ENCODE data around the gene AMIGO3.

The AMIGO3 gene

DNA sequence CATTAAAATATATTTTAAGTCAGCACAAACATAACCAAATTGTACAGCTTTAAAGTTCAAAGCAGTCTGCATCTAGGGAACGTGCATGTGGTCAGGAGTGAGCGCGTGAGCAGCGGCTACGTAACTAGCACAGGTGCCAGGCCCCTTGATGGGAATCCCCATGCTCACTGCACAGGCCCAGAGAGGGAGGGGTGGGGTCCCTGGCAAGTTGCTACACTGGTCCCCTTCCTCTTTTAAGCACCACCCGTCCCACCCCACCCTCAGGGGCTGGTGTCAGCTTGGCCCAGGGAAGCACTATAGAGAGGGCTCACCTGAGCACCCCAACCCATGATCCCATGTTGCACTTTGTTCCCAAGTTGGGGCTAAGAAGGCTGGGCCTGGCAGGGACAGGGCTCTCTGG, 5.1 kb upstream of the AMIGO3 start:
- no peak for DNase-seq (ENCODE audit: low read depth)

DNA sequence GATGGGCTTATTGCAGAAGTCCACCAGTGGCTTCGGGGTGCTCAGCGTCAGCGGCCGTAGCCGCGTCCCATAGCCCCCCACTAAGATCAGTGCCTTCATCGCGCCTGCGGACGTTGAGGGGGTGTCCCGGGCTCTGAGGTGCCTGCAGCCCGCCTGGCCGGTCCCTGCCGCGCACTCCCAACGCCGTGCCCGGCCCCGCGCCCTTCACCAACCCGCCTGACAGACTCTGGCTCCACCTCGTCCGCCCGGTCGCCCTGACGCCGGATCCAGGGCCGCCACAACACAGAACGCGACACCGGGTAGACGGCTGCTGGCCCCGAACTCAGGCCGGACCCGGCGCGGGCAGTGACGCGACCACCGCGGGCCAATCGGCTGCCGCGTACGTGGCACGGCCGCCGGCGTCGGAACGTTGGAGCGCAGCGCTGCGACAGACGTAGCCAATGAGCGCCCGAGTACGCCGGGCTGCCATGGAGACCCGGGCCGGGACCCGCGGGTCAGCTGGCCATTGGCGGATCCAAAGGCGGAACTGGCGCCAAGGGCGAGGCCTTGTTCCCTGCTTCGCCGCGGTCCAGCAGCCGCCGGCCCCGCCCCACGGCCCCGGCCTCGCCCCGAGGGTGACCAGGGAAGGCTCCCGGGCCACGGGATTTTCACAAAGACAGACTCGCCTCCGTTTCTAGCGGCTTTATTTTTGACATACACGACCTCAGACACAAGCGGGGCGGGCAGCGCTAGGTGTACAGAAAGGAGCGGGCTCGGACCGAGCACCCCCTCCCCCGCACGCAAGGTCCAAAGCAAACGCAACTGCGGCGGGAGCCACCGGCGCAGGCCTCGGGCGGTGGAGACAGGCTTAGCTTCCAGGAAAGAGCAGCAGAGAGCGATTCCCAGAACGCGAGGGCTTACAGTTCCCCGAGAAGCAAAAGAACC, 4.4 kb upstream of the AMIGO3 start, which contains the start of gene GMPPB:
Gene GMPPB, minus strand, starts transcription at position 324 of the 924 bp plus-strand sequence. Its CDS starts 225 bp downstream, at position 99.
- peak; percentile 95 for DNase-seq (ENCODE audit: low read depth)

DNA sequence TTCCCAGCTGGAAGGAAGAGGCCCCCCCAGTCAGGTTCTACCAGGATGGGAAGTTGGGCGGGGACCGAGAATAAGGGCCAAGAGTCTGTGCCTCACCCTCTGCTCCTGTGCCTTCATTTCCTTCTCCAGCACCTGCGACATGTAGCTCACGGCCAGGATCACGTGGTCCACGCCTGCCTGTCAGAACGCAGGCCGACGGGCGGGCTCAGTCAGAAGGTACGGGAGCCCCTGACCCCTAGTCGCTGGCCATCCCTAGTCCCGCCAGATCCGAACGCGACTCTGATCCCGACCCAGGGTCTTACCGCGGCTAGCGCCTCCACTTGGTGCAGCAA, 3.8 kb upstream of the AMIGO3 start:
- no peak for DNase-seq (ENCODE audit: low read depth)

DNA sequence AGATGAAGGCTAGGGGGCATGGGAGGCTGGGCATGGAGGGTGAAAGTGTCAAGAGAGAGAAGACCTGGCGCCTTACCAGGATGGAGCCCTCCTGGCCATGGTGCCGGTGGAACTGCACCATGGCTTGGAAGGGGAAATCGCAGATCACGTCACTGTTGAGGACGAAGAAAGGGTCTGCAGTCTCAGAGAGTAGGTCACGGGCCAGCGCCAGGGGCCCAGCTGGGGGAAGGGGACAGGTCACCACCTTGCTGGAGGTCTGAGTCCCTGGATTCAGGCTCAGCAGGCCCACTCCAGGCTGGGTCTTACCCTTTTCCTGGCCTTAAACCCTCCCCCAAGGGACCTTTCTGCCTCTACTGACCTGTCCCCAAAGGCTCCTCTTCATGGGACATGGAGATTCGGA, 3.4 kb upstream of the AMIGO3 start:
- no peak for DNase-seq (ENCODE audit: low read depth)

DNA sequence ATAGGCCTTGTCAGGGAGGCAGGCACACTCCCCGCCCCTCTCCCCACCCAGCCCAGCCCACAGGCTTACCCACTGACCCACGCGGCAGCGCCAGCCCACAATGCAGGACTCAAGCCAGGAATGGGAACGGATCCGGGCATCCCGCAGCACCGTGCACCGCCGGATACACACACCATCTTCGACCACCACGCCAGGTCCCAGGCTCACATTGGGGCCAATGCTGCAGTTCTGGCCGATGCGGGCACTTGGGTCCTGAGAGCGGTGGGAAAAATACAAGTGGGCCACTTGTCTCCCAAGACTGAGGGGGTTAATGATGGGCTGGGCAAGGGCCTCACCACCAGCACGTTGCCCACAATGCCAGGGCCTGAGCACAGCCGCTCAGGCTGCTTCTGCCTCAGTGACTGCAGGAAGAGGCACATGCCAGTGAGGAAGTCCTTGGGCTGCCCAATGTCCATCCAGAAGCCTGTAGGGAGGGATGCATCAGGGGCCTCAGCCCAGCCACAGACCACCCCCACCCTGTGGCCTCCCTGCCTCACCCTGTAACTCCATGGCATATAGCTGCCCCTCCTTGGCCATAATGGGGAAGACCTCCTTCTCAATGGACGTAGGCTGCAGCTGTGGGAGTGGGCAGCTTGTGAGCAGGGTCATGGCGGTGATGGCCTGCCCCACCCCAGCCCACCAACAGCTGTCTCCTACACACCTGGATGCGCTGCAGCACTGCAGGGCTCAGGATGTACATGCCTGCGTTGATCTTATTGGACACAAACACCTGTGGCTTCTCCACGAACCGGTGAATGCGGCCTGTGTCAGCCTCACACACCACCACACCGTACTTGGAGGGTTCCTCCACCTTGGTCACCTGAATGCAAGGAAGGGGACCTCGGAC, 2.7 kb upstream of the AMIGO3 start:
- DNase-seq (ENCODE audit: low read depth) = no peak

DNA sequence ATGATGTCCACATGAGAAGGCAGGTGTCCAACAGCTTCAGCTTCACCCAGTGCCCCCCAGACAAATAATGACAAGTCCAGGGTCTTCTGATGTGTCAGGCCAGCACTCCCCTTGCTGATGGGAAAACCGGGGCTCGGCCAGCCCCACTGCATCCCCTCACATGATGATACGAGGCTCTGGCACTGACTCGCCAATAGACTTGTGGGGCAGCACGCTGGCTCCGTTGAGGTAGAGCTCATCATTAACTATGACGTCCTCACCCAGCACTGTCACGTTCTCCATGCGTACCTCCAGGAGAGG, 2.1 kb upstream of the AMIGO3 start:
- DNase-seq (ENCODE audit: low read depth) = no peak

DNA sequence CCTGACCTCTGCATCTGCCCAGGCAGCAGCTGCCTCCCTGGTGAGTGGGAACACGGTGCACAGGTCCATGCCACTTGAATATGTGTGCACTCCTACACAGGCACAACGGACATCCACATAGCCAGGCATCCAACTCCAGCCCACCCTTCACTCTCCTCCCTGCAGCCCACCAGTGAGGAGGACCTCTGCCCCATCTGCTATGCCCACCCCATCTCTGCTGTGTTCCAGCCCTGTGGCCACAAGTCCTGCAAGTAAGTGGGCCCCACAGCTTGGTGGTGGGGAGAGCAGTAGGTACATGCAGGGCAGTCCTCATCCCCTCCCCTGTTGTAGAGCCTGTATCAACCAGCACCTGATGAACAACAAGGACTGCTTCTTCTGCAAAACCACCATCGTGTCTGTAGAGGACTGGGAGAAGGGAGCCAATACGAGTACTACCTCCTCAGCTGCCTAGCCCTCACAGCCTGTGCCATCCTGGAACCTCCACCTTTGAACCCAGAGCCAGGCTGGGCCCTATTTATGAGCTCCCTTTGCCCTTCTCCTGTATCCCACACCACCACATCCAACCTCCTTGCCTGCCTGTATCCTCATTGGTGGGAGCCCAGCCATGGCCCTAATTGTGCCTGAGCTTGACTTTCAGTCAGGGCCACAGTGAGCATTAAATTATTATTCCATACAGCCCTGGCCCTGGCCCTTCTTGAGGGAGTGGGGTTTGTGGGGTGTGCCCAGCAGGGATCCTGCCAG, 1.5 kb upstream of the AMIGO3 start:
- DNase-seq (ENCODE audit: low read depth) = no peak

DNA sequence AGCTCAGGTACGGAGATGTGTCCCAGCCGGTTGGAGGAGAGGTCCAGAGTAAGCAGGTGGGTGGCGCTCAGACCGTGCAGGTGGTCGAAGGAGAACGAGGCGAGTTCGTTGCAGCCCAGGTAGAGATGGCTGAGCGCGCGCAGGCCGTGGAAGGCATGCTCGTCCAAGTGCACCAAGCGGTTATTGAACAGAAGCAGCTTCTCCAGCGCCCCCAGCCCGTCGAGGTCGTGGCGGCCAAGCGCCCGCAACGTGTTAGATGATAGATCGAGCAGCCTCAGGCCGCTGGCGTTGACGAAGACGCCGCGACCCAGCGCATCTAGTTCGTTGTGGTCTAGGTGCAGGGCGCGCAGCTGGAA, 648 bp downstream of the AMIGO3 start:
- DNase-seq (ENCODE audit: low read depth) = no peak

DNA sequence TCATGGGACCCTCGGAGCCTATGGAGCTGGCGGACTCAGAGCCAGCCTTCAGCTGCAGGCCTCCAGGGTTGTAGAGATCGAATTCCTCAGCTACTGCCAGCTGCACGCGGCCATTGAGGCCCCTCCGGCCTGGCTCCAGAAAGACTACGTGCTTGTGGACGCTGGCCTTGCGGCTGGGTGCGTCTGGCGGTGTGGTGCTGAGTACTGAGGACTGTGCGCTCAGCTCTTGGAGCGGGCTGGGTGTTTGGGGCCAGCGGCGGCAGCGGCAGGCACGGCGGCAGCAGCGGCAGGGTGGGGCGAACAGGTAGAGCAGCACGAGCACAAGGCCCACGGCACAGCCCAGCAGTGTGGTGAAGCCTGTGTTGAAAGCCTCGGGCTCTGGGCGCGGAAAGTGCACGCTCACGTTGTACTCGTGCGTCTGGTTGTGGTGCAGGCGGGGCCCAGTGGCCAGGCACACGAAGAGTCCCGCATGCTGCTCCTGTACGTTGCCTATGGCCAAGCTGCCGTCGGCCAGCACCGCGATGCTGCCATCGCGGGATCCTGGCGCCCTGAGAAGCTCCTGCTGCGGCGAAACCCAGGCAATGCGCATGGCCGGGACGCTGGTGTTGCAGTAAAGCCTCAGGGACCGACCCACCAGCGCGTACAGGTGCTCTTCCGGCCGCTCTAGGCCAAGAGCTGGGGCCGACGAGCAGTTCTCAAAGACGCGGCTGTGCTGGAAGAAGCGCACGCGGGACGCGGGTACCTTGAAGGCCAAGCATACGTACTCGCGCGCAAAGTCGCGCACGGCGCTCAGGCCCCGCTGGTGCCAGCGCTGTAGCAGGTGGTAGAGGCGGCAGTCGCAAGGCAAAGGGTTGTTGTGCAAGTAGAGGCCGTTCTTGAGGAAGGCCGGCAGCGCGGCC, 1.3 kb downstream of the AMIGO3 start:
- no peak for DNase-seq (ENCODE audit: low read depth)

DNA sequence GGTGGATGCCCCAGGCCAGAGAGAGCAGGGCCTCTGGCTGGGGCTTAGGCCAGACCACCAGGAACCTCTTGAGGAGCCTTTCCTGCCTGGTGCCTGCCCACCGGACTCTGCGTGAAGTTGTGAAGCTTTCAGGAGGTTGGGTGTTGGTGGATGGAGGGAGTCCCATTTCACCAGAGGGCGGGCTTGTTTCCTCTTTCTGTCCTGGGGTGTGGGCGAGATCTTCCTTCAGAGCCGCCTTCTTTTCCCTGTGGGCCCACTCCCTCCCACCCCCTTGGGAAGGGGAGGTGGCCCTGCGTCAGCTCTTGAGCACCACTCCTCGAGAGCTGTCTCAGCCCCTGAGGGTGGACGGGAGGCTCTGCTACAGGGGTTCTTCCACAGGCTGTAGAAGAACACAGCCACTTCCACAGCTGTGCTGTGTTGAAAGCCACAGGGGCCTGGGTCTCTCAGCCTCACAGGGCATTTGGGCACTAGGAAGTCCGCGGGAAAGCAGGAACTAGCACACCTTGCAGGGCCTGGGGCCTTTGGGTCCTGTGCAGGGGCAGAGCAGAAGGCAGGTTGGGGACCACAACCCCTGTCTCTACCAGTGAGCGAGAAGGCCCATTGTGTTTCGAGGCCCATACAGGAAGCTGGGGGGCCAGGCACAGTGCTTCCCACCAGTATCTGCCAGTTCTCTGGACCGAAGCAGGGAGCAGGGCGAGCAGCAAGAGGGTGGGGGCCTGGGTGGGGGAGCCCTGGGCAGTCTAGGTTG, 2.1 kb downstream of the AMIGO3 start:
- no peak for DNase-seq (ENCODE audit: low read depth)

DNA sequence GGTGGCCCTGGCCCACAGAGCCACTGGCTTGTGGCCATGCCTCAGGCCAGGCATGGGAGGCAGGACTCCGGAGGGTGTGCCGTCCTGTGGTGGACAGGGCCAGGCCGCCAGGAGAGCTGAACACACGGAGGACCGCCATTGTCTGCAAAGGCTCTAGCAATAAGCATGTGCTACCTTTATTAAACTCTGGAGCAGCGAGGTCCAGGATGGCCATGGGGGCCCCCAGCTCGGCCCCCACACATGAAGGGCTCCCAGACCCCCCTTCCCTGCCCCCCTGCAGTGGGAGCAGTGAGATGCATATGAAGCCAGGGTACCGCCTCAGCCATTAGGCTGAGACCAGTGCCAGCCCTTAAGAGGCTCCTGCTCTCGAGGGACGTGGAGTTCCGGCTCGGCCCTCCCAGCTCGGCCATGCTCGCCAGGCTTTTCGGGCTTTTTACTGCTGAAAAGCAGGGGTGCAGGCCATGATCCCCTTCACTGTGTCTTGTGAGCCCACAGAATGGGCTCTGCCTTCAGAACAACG, 2.7 kb downstream of the AMIGO3 start:
- no peak for DNase-seq (ENCODE audit: low read depth)

DNA sequence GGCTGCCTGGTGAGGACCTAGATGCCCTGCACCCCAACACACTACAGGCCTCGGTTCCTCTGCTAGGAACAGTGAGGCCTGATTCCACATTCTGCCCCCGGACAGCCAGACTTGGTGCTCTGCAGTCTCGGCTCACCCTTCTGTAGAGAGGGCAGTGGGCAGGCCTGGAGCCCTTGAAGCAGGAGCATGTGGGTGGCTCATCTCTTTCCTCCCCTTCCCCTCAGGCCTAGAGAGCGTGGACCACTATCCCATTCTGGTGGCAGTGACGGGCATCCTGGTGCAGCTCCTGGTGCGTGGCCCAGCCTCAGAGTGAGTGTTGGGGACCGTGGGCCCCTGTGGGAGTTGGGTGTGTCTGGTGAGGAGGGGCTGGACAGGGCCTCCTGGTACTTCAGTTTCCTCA, 3.3 kb downstream of the AMIGO3 start:
- no peak for DNase-seq (ENCODE audit: low read depth)

DNA sequence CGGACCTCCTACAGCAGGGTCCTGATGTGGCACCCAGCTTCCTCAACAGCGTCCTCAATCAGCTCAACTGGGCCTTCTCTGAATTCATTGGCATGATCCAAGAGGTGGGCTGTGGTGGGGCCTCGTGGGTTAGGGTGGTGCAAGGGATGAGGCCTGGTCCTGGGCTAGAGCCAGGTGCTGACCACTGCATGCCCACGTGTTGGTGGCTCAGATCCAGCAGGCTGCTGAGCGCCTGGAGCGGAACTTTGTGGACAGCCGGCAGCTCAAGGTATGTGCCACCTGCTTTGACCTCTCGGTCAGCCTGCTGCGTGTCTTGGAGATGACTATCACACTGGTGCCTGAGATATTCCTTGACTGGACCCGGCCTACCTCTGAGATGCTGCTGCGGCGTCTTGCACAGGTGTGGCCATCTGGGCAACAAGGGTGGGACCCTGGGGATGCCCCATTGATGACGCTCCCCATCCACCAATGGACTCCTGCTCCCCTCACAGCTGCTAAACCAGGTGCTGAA, 3.8 kb downstream of the AMIGO3 start:
- DNase-seq (ENCODE audit: low read depth) = no peak

DNA sequence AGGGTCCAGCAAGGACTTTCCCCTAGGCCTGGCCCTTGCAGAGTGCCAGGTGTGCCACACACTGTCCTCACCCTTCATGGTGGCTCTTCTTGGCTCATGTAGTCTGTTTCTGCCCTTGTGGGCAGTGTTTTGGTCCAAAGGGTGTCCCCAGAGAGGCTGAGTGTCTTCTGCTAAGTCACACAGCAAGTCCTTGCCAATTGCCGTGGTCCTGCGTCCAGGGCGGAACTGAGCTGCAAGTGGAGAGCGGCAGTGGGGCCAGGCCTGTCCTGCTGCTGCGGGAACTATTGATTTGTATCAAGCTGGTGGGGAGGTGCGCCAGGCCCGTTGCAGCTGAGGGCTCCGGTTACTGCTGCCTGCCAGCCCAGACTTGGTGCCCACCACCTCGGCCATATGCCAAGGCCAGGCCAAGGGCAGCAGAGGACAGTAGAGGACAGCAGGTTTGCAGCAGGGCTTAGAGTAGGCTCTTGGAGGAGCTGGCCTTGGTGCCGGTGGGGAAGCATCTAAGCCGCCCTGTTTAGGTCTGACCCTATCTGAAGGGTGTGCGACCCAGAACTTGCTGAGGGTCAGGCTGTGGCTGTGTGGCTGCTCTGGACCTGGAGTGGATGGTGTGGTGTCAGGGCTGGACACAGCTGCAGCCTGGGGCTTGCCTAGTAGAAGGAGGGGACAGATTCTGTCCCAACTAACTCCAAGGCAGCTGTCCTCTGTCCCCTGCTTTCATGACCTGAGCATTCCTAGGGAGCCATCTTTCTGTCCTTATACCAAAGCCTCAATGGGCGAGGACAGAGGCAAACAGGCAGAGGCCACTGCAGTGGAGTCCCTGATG, 4.5 kb downstream of the AMIGO3 start:
- no peak for DNase-seq (ENCODE audit: low read depth)

DNA sequence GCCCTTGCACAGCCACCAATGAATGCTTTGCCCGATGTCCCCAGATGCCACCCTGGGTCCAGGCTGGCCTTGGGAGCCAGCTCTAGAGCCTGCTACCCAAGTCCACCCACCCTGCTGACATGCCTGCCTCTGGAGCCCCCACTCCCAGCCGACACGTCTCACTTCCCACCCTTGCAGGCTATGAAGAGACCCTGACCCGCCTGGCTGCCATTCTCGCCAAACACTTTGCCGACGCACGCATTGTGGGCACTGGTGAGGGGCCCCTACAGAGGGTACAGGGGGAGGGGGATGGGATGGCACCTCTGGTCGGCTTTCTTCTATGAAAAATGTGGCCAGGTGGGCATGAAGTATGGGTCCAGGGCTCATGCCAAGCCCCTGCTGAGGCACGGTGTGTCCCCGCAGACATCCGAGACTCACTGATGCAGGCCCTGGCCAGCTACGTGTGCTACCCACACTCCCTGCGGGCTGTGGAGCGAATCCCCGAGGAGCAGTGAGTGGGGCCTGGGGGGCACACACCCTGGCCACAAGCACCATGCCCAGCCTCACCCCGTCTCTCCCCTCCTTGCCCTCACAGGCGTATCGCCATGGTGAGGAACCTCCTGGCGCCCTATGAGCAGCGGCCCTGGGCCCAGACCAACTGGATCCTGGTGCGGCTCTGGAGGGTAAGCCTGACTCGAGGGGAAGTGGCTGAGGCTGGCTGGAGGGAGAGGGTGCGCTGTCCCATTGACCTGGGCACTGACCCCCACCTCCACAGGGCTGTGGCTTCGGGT, 6.0 kb downstream of the AMIGO3 start:
- DNase-seq (ENCODE audit: low read depth) = no peak

DNA sequence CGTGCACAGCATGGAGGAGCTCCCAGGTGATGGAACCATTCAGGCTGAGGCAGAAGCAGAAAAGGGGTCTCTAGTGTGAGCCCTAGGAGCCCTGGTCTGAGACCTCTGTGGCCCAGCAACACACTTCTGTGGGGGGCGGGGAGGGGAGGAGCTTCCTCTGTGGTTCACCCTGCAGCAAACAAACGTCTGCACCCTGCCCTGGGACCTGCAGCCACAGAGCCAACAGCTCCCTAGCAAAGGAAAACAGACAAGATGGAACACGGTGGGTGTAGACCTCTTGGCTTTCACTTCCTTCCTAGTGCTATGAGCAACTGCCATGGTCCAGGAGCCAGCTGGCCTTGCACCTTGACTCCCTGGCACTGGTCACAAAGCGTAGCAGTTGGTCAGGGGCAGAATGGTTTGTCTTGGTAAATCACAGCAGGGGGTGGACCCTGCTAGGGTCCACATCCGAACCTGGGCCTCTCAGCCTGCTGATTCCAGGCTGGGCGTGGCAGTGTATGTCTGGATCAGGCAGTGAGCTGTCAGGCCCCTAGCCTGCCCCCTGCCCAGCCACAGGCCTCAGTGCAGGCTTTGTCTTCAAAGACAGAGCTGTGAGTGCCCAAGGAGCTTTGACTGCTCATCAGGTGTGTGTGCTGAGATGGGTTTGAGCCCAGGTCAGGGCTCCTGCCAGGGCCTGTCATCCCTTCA, 6.7 kb downstream of the AMIGO3 start:
- DNase-seq (ENCODE audit: low read depth) = no peak

DNA sequence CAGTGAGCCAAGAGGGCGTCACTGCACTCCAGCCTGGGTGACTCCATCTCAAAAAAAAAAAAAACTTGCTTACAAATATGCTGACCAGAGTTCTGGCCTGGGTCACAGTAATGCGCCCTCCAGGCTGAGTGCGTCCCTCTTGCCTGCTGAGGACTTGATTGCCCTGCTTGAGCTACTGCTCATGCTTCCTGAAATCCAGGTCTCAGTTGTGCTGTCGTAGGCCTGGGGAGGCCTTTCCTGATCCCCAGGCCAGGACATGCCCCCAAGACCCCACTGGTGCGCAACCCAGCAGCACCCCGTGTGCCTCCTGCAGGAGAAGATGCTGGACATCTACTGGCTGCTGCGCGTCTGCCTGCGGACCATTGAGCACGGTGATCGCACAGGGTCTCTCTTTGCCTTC, 7.3 kb downstream of the AMIGO3 start:
- DNase-seq (ENCODE audit: low read depth) = no peak

DNA sequence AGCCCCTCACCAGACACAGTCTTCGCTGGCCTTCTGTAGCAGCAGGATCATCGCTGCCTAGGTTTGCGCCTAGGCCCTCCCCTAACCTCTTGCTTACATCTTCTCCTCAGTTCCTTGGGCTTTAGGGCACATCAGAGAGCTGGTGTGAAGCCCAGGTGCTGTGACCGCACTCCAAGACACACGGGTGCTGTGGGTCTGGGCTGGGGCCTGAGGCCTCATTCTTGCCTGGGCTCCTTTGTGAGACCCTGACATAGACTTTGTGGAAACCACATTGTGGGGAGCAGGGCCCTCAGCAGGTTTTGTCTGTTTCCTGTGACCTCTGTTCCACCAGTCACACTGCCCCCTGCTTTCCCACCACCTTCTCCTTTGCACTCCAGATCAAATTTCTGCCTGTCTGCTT, 8.0 kb downstream of the AMIGO3 start:
- no peak for DNase-seq (ENCODE audit: low read depth)

All from stromal cell of bone marrow (primary cell).